ENCODE data around the gene KLRC1.
"Not testable (repeated sequence)": the region's sequence is repeated elsewhere in the genome, so short reads cannot be mapped to it uniquely, and the experiment has no call there.

The KLRC1 gene

GRCh38 chr12:10453156-10453555, at the start of gene KLRC1:
TSS of gene KLRC1 (minus strand) at chr12:10453377. CDS start at chr12:10451156, 2,221 bp downstream.
- DNase-seq = no peak

- DNase-seq = no peak
Measured at GRCh38 chr12:10501030-10501429, 47.9 kb upstream of the KLRC1 start.

GRCh38 chr12:10498042-10498441, 44.9 kb upstream of the KLRC1 start:
- no peak for DNase-seq

DNA sequence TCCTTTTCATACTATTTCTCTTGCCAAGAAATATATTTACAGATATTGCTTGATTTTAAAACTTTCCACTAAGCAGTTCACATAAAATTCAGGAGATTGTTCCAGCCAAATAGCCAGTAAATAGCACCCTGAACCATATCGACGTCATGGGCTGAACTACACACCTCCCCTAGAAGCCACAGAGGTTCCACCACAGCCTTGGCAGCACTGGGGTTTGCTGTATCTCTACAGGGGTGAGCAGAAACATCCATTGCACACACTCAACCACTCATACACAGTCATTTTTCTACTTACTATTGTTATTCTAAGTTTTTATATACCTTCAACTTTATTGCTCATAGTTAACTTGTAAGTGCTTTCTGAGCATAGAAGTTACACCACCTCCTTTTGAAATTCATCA, 44.4 kb upstream of the KLRC1 start:
- no peak for DNase-seq

- no peak for DNase-seq
Measured at GRCh38 chr12:10491766-10492165, 38.6 kb upstream of the KLRC1 start.

- DNase-seq = not testable (repeated sequence)
Measured at GRCh38 chr12:10487328-10487727, 34.2 kb upstream of the KLRC1 start.

- DNase-seq = not testable (repeated sequence)
Measured at GRCh38 chr12:10481901-10482300, 28.7 kb upstream of the KLRC1 start.

GRCh38 chr12:10472808-10473207, 19.6 kb upstream of the KLRC1 start:
- DNase-seq = not testable (repeated sequence)

GRCh38 chr12:10469701-10470100, 16.5 kb upstream of the KLRC1 start:
- DNase-seq = no peak

DNA sequence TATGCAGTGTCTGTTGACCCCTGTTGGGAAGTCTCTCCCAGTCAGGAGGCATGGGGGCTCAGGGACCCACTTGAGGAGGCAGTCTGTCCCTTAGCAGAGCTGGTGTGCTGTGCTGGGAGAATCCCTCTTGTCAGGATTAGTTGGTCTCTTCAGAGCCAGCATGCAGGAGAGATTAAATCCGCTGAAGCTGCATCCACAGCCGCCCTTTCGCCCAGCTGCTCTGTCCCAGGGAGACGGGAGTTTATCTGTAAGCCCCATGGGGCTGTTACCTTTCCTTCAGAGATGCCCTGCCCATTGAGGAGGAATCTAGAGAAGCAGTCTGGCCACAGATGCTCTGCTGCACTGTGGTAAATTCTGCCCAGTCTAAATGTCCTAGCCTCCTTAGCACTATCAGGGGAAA, 13.1 kb upstream of the KLRC1 start:
- no peak for DNase-seq

GRCh38 chr12:10457760-10458159, 4.6 kb upstream of the KLRC1 start:
- DNase-seq = no peak

DNA sequence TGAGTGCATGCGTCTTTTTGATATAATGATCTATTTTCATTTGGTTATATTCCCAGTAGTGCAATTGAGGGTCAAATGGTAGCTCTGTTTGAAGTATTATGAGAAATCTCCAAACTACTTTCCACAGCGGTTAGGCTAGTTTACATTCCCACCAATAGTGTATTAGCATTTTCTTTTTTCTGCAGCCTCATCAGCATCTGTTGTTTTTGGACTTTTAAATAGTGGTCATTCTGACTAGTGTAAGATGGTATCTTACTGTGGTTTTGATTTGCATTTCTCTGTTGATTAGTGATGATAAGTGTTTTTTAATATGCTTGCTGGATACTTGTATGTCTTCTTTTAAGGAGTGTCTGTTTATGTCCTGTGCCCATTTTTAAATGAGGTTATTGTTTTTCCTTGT, 3.7 kb upstream of the KLRC1 start:
- no peak for DNase-seq

DNA sequence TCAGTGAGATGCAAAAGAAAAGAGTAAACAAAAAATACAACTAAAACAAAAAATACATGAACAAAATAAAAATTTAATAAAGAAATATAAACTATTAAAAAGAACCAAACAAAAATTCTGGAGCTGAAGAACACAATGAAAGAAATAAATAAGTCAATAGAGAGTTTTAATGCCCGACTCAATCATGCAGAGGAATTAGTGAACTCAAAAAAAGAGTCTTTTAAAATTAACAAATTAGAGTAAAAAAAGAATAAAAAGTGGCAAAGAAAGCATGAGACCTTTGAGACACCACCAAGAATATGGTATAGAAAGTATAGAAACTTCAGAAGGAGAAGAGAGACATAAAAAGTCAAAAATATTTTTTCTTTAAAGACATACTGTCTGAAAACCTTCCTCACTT, 2.6 kb upstream of the KLRC1 start:
- no peak for DNase-seq

- no peak for DNase-seq
Measured at GRCh38 chr12:10454531-10454930, 1.4 kb upstream of the KLRC1 start.

DNA sequence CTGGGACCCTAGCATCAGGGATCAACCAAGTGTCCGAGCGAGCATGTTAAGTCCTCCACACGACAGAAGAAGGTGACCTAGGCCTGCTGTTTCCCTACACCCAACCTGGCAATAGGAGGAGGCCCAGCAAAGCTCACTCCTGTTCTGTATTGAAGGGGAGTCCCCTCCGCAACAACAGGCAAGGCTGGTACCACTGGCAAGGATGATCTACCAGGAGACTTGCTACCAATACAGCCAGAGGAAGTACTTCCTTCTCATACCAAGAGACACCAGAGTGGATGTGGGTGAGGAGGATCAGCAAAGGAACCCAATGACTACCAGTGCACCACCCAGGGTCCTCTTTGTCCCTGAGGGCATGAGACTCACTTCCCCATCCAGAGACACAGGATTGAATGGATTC, 4.9 kb downstream of the KLRC1 start:
- DNase-seq = no peak

DNA sequence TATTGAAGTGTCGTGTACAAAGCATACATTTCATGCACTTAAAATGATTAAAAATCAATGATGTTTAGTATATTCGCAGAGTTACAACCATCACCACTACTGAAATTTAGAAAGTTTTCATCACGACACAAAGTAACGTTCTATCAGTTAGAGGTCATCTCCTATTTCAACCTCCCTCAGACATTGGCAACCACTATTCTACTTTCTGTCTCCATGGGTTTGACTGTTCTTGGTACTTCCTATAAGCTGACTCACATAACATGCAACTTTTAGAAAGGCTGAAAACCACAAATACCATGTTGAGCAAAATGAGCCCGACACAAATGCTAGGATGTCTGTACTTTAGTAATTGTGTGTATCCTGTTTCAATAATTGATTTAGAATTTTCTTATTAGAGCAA, 7.1 kb downstream of the KLRC1 start:
- not testable (repeated sequence) for DNase-seq

DNA sequence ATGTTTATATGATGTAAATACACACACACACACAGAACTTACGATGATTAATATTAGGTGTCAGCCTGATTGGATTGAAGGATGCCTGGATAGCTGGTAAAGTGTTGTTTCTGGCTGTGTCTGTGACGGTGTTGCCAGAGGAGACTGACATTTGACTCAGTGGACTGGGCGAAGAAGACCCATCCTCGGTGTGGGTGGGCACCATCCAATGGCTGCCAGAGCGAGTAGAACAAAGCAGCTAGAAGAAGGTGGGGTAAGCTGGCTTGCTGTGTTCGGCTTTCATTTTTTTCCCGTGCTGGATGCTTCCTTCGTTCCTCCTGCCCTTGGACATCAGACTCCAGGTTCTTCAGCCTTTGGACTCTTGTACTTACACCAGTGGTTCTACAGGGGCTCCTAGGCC, 12.0 kb downstream of the KLRC1 start:
- not testable (repeated sequence) for DNase-seq

- DNase-seq = peak; percentile 33
Measured at GRCh38 chr12:10439608-10440274, 13.4 kb downstream of the KLRC1 start.

- not testable (repeated sequence) for DNase-seq
Measured at GRCh38 chr12:10437601-10438000, 15.6 kb downstream of the KLRC1 start.

DNA sequence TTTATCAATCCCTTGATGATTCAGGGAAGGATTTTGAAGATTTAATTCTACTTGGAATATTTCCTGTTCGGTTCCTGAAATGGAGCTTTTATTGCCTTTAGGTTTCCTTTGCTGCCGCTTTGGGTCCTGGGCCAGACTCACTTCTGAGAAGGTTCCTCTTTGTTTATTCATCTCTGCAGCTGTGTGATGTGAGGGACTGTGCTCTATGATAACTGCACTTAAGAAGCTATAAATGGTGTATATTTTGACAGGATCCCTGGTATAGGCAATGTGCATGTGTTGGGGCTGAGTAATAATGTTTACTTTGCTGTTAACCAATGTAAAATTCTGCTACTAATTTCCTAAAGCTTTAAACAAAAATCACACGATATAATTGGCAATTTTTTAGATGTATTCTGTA, 17.4 kb downstream of the KLRC1 start, which contains the start of gene KLRC2:
KLRC2 (minus strand) TSS at position 195 of the 400 bp plus-strand sequence; CDS start at position 171, 24 bp downstream.
- peak; percentile 41 for DNase-seq

DNA sequence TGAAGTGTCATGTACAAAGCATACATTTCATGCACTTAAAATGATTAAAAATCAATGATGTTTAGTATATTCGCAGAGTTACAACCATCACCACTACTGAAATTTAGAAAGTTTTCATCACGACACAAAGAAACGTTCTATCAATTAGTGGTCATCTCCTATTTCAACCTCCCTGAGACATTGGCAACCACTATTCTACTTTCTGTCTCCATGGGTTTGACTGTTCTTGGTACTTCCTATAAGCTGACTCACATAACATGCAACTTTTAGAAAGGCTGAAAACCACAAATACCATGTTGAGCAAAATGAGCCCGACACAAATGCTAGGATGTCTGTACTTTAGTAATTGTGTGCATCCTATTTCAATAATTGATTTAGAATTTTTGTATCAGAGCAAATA, 22.6 kb downstream of the KLRC1 start:
- not testable (repeated sequence) for DNase-seq

GRCh38 chr12:10425938-10426337, 27.2 kb downstream of the KLRC1 start:
- DNase-seq = not testable (repeated sequence)

DNA sequence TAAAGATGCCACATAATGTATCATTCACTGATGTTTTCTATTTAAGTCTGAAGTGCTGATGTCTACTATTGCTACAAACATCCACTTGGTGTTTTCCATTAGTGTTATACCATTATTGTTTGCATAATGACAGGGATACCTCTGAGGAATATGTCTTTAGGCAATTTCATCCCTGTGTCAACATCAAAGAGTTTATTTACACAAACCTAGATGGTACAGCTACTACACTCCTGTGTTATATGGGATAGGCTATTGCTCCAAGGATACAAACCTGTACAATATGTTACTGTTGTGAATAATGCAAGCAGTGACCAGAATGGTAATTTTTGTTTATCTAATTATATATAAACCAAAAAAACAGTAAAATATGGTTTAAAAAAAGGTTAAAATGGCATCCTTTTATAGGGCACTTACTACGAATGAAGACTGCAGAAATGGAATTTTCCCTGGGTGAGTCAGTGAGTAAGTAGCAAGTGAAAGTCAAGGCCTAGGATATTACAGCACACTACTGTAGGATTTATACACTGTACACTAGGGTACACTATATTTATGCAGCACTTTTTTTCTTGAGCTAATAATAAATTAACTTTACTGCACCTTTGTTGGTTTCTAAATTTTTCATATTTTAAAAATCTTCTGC, 28.8 kb downstream of the KLRC1 start:
- DNase-seq = not testable (repeated sequence)

DNA sequence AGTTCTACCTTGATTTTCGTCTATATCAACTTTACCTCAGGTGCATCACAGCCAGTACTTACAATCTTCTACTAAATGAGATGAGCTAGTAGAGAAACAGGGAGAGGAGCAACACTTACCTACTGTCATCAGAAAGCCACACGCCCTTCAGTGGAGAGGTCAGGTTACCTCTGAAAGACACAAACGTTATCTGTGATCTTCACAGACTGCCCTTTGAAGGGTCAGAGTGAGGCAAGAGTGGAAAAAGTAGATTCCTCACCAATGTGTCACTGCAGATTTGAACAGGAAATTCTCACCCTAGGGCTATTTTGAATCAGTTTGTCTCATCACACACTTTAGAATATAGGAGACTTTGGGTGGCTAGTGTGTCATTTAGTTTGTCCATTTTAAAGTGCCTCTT, 31.0 kb downstream of the KLRC1 start:
- not testable (repeated sequence) for DNase-seq

DNA sequence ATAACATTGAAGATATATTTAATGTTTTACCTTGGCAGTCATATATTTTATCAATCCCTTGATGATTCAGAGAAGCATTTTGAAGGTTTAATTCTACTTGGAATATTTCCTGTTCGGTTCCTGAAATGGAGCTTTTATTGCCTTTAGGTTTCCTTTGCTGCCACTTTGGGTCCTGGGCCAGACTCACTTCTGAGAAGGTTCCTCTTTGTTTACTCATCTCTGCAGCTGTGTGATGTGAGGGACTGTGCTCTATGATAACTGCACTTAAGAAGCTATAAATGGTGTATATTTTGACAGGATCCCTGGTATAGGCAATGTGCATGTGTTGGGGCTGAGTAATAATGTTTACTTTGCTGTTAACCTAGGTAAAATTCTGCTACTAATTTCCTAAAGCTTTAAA, 32.8 kb downstream of the KLRC1 start, which contains the start of gene KLRC3:
KLRC3 (minus strand) TSS at position 262 of the 400 bp plus-strand sequence; CDS start at position 217, 45 bp downstream.
- DNase-seq = not testable (repeated sequence)
